BJ (cell line): ENCODE results near the gene NEK8. TPM values are rescaled to one million over a fixed set of nuclear protein-coding genes. Genes with fewer than 3 reads are reported as not detected.

Source experiments
- CTCF ChIA-PET: fragments of 350-600 bp; formaldehyde crosslinking; extraction: SDS; loops from one replicate; lab custom pipeline; 2021; ENCODE audit warnings: antibody characterized with exemption, inconsistent platforms; lab: Yijun Ruan, JAX
- POLR2A ChIA-PET: fragments of 300-600 bp; sonication (Branson Sonifier 250); formaldehyde crosslinking; extraction: SDS; loops from one replicate; lab custom pipeline; 2021; ENCODE audit warnings: antibody characterized with exemption; lab: Charles Lee
- DNase-seq: peaks from one replicate; pipeline ENCODE4 v3.0.0-alpha.2; 2011; ENCODE audit warnings: low read depth
- H3K27me3 ChIP-seq: 2 replicates; pipeline ENCODE4 v1.6.0; 2011; ENCODE audit warnings: low read length; ENCODE audit not compliant: control insufficient read depth, insufficient read depth
- H3K36me3 ChIP-seq: 2 replicates; pipeline ENCODE4 v1.5.1; 2011; ENCODE audit warnings: low read length; ENCODE audit not compliant: control insufficient read depth, insufficient read depth
- H3K4me3 ChIP-seq: 2 replicates; pipeline ENCODE4 v1.5.1; 2011; ENCODE audit warnings: low read depth, mild to moderate bottlenecking, control low read depth, low read length
- polyA plus RNA-seq: library from polyadenylated mRNA; depleted of rRNA; stranded (reverse); fragments of >200 nt; gene quantifications from 2 replicates; pipeline ENCODE4 v1.2.3, GENCODE V29; 2011
- TF ChIP-seq, protein P1 (sequence below): IDR thresholded peaks from 2 replicates; pipeline ENCODE4 v1.5.1; 2011; ENCODE audit warnings: low read depth, mild to moderate bottlenecking, control low read depth, inconsistent platforms, low read length, moderate library complexity; ENCODE audit not compliant: insufficient read depth

NEK8 gene
- polyA plus RNA-seq, 1 experiment = 5.3 TPM

DNA sequence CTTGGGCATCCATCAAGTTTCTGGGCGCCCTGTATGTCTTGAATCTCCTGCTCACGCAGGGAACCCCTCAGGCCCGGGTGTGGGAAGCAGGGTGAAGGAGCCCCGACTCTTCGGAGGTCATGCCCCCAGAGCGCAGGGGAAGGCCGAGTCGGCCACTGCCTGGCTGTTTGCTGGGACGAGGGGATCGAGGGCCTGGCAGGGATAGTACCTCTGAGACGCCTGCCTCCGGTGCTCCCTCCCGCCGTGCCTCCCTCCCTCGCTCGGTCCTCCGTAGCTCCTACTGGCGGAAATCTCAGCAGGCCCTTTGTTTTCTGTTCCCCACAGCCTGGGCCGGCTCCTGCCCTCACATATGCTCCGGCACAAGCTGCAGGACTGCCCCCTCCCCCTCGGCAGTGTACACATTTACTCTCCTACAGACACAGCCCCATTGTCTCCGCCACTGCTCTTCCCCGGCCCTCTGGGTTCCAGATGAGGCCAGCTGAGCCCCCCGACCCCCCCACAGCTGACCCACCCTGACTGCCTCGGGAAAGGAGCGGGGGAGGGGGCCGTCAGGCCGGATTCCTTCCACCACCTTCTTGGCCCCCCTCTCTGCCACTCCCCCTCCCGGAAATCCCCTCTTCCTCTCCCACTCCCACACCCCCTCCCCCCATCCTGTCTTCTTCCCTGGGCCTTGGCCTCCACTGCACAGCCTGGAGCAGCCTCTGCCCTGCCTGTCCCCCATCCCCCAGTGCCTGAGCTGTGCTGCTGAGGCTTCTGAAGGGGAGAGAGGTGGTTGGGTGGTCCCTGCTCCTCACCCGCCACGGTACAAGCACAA lies 16.6 kb downstream of the NEK8 start:
- TF ChIP-seq, protein P1, sequence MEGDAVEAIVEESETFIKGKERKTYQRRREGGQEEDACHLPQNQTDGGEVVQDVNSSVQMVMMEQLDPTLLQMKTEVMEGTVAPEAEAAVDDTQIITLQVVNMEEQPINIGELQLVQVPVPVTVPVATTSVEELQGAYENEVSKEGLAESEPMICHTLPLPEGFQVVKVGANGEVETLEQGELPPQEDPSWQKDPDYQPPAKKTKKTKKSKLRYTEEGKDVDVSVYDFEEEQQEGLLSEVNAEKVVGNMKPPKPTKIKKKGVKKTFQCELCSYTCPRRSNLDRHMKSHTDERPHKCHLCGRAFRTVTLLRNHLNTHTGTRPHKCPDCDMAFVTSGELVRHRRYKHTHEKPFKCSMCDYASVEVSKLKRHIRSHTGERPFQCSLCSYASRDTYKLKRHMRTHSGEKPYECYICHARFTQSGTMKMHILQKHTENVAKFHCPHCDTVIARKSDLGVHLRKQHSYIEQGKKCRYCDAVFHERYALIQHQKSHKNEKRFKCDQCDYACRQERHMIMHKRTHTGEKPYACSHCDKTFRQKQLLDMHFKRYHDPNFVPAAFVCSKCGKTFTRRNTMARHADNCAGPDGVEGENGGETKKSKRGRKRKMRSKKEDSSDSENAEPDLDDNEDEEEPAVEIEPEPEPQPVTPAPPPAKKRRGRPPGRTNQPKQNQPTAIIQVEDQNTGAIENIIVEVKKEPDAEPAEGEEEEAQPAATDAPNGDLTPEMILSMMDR = no peak
- peaks cover 24% of the 10 kb centered on the region for H3K36me3 ChIP-seq
- no peak for DNase-seq
- peak overlapping the region; percentile 86 for H3K4me3 ChIP-seq
- ChIA-PET POLR2A (interaction anchor here (0.9 kb wide), 1 partner anchor 16 kb away, joined by 3 read pairs; the partner anchor contains the start of gene NEK8), CTCF (interaction anchor here (0.8 to 18.7 kb wide), 4 partner anchors 12 to 208 kb away, joined by 3 to 416 read pairs (median 49); partner anchors contain the start of genes NEK8 and TLCD1)
- no peaks in the 10 kb centered on the region for H3K27me3 ChIP-seq

DNA sequence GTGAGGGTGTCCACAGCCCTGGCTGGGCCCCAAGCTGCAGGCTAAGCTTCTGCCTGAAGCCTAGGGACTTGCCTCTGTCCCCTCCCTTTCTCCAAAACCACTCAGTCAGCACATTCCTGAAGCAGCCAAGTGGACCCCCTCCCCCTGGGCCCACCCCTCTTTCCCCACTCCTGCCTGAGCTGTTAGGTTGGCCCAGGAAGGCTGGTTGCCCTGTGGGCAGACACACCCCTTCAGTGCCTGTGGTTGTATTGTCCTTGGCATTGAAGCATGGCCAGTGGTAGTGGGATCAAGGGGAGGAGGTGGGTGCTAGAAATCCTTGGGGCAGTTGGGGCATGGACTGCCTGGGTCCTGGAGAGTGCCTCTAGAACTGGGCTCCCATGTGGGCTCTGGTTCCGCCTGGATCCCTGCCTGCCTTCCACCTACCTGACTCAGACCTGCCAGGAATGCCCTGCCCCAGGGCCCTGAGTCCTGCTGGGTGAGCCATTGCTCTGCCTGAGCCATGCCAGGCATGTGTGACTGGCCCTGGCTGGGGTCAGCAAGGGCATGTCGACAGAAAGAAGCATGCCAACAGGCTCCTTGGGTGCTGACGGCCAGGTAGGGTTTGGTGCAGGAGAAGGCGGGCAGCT lies 17.3 kb downstream of the NEK8 start:
- TF ChIP-seq, protein P1 = no peak
- Histone ChIP-seq H3K4me3 (peak overlapping the region; percentile 86), H3K36me3 (peaks cover 31% of the 10 kb centered on the region), H3K27me3 (no peaks in the 10 kb centered on the region)
- no peak for DNase-seq
- POLR2A ChIA-PET = interaction anchor here (0.7 to 0.9 kb wide), 2 partner anchors 17 to 33 kb away, joined by 3 to 4 read pairs; partner anchors contain the start of gene NEK8
- CTCF ChIA-PET = interaction anchor here (0.8 to 18.7 kb wide), 4 partner anchors 11 to 207 kb away, joined by 3 to 416 read pairs (median 49); partner anchors contain the start of genes NEK8 and TLCD1

DNA sequence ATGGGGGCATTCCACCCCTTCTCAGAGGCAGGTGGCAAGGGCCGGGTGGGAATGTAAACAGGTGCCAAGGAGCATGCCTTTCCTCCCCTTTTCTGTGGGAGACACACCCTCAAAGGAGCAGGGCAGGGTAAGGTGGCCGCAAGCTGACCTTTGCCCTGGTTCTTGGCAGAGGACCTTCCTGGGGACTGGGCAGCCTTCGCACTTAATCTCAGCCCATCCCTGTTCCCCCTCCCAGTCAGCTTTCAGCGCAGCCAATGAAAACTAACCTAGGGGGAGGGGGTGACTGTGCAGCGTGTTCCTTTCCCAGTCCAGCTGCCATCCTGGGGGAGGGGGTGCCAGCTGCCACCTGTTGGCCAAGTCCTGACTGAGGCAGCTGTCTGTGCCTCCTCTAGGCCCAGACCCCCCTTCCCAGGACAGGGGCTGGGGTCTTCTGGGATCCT lies 18.0 kb downstream of the NEK8 start:
- DNase-seq = no peak
- Histone ChIP-seq H3K36me3 (peaks cover 35% of the 10 kb centered on the region), H3K27me3 (no peaks in the 10 kb centered on the region), H3K4me3 (no peak overlapping the region)
- ChIA-PET CTCF (interaction anchor here (11.0 to 18.7 kb wide), 2 partner anchors 16 to 18 kb away, joined by 95 to 416 read pairs; partner anchors contain the start of genes NEK8 and TLCD1), POLR2A (interaction anchor here (0.7 kb wide), 1 partner anchor 34 kb away, joined by 4 read pairs; no protein-coding TSS in a partner anchor)
- TF ChIP-seq, protein P1 = no peak

DNA sequence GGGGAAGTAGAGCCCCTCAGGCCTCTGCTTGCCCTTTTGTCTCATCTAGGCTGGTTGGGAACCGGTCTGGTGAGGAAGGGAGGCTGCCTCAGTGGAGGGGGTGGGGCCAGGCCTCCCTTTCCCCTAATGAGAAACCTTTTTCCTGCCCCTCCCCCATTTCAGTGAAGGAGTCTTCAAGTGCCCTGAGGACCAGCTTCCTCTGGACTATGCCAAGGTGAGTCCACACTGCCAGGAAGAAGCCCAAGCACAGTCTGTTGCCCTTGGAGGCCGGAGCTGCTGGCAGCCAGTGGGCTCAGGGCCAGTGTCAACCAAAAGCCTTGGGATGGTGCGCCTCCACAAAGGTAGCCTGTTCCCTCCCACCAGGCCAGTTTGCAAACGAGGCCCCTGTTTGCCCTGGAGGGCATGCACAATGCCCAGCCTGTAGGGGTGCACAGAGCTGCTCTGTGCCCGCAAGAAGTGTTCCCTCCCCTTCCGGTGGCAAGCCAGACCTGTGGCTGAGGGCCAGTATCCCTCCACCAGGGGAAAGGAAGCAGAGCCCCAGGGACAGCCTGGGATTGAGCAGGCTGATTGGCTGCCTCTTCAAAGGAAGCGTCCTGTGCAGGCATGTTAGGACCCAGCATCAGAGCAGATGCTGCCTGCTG lies 18.6 kb downstream of the NEK8 start:
- Histone ChIP-seq H3K36me3 (peaks cover 36% of the 10 kb centered on the region), H3K27me3 (no peaks in the 10 kb centered on the region), H3K4me3 (no peak overlapping the region)
- no peak for DNase-seq
- TF ChIP-seq, protein P1 = no peak
- POLR2A ChIA-PET = no interaction called here
- CTCF ChIA-PET = interaction anchor here (0.7 to 18.7 kb wide), 3 partner anchors 15 to 182 kb away, joined by 3 to 416 read pairs (median 95); partner anchors contain the start of genes NEK8 and TLCD1
